ENCODE results near the gene SLC31A1.

GRCh38 chr9:113199683-113200329 is 21.5 kb upstream of the SLC31A1 start:
- TF ChIP-seq CTCF (IDR thresholded peaks at IDR 0.05), result no peak
- no peak for TF ChIP-seq POLR2AphosphoS5 (IDR thresholded peaks at IDR 0.05)
- no peak for TF ChIP-seq POLR2A (IDR thresholded peaks at IDR 0.05)
- no peak for TF ChIP-seq EP300 (IDR thresholded peaks at IDR 0.05)
